Left lung (tissue), 10 donors: ENCODE data around the gene PLAC9. TPM values are rescaled to one million over a fixed set of nuclear protein-coding genes. Genes with fewer than 3 reads are reported as not detected.

Experiments
- ATAC-seq: fragments of 200-7000 bp; cut with Tn5 transposase; one replicate; pipeline ENCODE4 v1.9.1; 2020; ENCODE audit warnings: moderate library complexity
- DNase-seq, 4 donors: peaks; one replicate each; pipeline ENCODE4 v3.0.0-alpha.2; 2013 to 2020
- H3K27ac ChIP-seq, 2 donors: fragments of 200-600 bp; sonication (generic) in 1 of 2; one replicate each; pipeline versions ENCODE4 v1.5.0 to v1.8.0; 2020 to 2021
- H3K27me3 ChIP-seq, 2 donors: fragments of 200-600 bp; sonication (generic) in 1 of 2; one replicate each; pipeline versions ENCODE4 v1.5.0 to v1.8.0; 2020 to 2021
- H3K36me3 ChIP-seq, 2 donors: fragments of 200-600 bp; sonication (generic) in 1 of 2; one replicate each; pipeline versions ENCODE4 v1.5.0 to v1.8.0; 2020 to 2021
- H3K4me1 ChIP-seq, 2 donors: fragments of 200-600 bp; one replicate each; pipeline ENCODE4 v1.8.0; 2021
- H3K4me3 ChIP-seq, 2 donors: fragments of 200-600 bp; sonication (generic) in 1 of 2; one replicate each; pipeline versions ENCODE4 v1.5.0 to v1.8.0; 2020 to 2021; ENCODE audit warnings: mild to moderate bottlenecking in 1 of 2
- H3K9me3 ChIP-seq, 2 donors: fragments of 200-600 bp; sonication (generic) in 1 of 2; one replicate each; pipeline versions ENCODE4 v1.5.0 to v1.8.0; 2020 to 2021
- CTCF ChIP-seq, 2 donors: fragments of 200-600 bp; sonication (generic) in 1 of 2; IDR thresholded peaks; one replicate each; pipeline versions ENCODE4 v1.5.0 to v1.8.0; 2021; ENCODE audit warnings: antibody characterized with exemption in 2 of 2
- intact Hi-C, 2 donors: fragments of 100-400 bp; cut with DNase I; formaldehyde crosslinking; loops; one replicate each; pipeline versions ENCODE4 v1.11.2 to v1.14.2; 2022
- polyA plus RNA-seq, 6 donors: library from polyadenylated mRNA; unstranded; fragments of 120-200 nt; gene quantifications; one replicate each; pipeline ENCODE4 v1.2.1, GENCODE V29; 2013; ENCODE audit not compliant: insufficient read length in 6 of 6
- total RNA-seq, 2 donors: library from RNA; stranded (reverse); fragmentation: NEBNext Ultra II Directional; extraction: Animal tissue kit (Norgen Biotek cat#: 25700); gene quantifications; one replicate each; pipeline ENCODE4 v1.2.1, GENCODE V29; 2021
- donor health status: DM: no; HTN: yes; CAD: no.
- donor health status: DM: no; HTN: no; CAD: no.

The PLAC9 gene
- total and polyA plus RNA-seq, 8 donors, result 35.0 to 72.4 (median 50.6) TPM

- TF ChIP-seq CTCF (IDR thresholded peaks at IDR 0.05), result no peak
- intact Hi-C loops, result no loop called here
- H3K9me3 ChIP-seq, result no peaks in the 10 kb centered on the region
- no peak for ATAC-seq
- peaks cover 15 to 71% of the 10 kb centered on the region in 2 donors for H3K4me1 ChIP-seq
- H3K4me3 ChIP-seq, result no peak overlapping the region
- H3K27me3 ChIP-seq, result no peaks in the 10 kb centered on the region
- DNase-seq, result no peak
- no peak overlapping the region for H3K27ac ChIP-seq
- peaks cover 0 to 54% of the 10 kb centered on the region in 2 donors for H3K36me3 ChIP-seq
Observed at GRCh38 chr10:80172896-80173295, 40.4 kb downstream of the PLAC9 start.

- no peaks in the 10 kb centered on the region for H3K27me3 ChIP-seq
- intact Hi-C loops, result no loop called here
- H3K36me3 ChIP-seq, result peaks cover 0 to 48% of the 10 kb centered on the region in 2 donors
- H3K4me1 ChIP-seq, result peaks cover 15 to 74% of the 10 kb centered on the region in 2 donors
- H3K27ac ChIP-seq, result no peak overlapping the region
- ATAC-seq (no peak), DNase-seq (no peak)
- TF ChIP-seq CTCF (IDR thresholded peaks at IDR 0.05), result no peak
- H3K4me3 ChIP-seq, result no peak overlapping the region
- H3K9me3 ChIP-seq, result no peaks in the 10 kb centered on the region
Observed at GRCh38 chr10:80173466-80173865, 40.9 kb downstream of the PLAC9 start.

GRCh38 chr10:80174641-80175395 is 42.3 kb downstream of the PLAC9 start:
- no peaks in the 10 kb centered on the region for H3K27me3 ChIP-seq
- no peak for TF ChIP-seq CTCF (IDR thresholded peaks at IDR 0.05)
- H3K27ac ChIP-seq, result no peak overlapping the region
- H3K36me3 ChIP-seq, result peaks cover 0 to 40% of the 10 kb centered on the region in 2 donors
- DNase-seq (no peak), ATAC-seq (no peak)
- H3K4me1 ChIP-seq, result peaks cover 15 to 67% of the 10 kb centered on the region in 2 donors
- H3K9me3 ChIP-seq, result no peaks in the 10 kb centered on the region
- no peak overlapping the region for H3K4me3 ChIP-seq
- intact Hi-C loops, result no loop called here

- Histone ChIP-seq H3K27ac (peak overlapping the region in 1 of 2 donors; percentile 29), H3K36me3 (peaks cover 0 to 33% of the 10 kb centered on the region in 2 donors), H3K4me1 (peaks cover 11 to 53% of the 10 kb centered on the region in 2 donors)
Observed at GRCh38 chr10:80176526-80176925, 44.0 kb downstream of the PLAC9 start.

More at GRCh38 chr10:80176526-80176925, 44.0 kb downstream of the PLAC9 start:
- intact Hi-C loops, result no loop called here
- Histone ChIP-seq H3K4me3 (no peak overlapping the region), H3K27me3 (no peaks in the 10 kb centered on the region), H3K9me3 (no peaks in the 10 kb centered on the region)
- TF ChIP-seq CTCF (IDR thresholded peaks at IDR 0.05), result no peak
- ATAC-seq (no peak), DNase-seq (no peak)
